GM19043 (cell line): Measurements from ENCODE around the gene PPP2R5E.

Experiments
- ATAC-seq: cut with Tn5 transposase; IDR thresholded peaks from one replicate; pipeline ENCODE4 v1.9.1; 2021; ENCODE audit warnings: low read depth; ENCODE audit not compliant: unreplicated experiment

The PPP2R5E gene

DNA sequence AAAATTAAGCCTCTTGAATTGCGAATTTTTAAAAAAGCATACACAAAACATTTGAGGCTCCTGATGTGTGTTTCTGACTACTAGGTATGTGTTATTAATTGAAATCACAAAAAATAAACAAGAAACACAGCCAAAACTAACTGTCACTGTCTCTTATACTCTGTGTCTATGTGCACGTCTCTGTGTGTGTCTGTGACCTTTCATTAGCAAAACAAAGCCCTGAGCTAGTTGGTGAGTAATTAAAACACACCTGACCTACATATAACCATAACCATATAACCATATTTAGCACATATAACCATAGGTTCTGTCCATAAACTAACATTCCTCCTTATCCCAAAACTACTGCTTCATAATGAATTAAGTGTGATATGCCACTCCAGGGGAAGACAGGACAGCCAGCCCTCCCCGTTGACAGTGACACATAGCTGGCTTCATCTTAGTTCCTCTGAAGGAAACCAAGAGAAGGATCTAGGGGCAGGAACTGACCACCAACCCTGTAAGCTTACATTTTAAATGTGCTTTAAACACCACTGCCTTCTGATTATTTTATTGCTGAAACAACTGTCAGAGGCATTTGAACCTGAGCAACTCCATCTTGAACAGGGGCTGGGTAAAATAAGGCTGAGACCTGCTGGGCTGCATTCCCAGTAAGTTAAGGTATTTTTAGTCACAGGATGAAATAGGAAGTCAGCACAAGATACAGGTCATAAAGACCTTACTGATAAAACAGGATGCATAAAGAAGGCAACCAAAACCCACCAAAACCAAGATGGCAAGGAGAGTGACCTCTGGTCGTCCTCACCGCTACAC lies 106.7 kb downstream of the PPP2R5E start:
- no peak for ATAC-seq

DNA sequence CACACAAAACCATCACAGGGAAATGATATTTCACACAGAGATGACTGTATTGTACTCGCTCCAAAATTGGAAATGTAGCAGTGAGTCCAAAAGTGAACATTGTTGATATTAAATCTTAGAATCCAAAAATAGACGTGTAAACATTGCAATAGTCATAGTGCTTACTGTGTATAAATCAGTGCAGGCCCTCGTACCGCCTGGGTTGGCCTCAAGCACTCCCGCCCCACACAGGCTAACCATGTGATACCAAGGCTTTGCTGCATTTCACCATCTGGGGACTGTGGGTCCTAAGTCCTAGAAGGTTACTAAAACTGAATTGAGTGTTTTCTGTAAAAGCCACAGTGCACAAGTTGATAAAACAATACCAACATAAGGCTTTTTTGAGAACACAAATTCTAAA lies 107.3 kb downstream of the PPP2R5E start:
- no peak for ATAC-seq

DNA sequence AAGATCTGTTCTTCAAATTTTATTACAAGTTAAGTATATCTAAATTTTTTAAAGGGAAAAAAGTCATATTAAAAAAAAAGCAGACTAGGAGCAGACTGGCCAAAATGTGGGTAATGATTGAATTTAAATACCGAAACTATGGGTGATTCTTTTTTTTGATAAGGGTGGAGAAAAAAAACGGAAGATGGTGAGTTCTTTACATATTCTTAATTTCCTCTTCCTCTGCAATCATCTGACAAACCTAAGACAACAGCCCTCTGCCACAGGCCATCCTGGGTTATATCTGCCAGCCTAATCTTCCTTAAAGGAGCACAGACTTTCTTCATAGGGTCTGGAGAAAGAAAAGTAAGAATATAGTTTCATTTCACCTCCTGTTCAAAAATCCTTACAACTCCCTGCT lies 108.0 kb downstream of the PPP2R5E start:
- ATAC-seq = no peak

- no peak for ATAC-seq
These were observed 110.2 kb downstream of the PPP2R5E start for GRCh38 chr14:63432888-63433552.

GRCh38 chr14:63432228-63432627 lies 110.9 kb downstream of the PPP2R5E start:
- no peak for ATAC-seq

DNA sequence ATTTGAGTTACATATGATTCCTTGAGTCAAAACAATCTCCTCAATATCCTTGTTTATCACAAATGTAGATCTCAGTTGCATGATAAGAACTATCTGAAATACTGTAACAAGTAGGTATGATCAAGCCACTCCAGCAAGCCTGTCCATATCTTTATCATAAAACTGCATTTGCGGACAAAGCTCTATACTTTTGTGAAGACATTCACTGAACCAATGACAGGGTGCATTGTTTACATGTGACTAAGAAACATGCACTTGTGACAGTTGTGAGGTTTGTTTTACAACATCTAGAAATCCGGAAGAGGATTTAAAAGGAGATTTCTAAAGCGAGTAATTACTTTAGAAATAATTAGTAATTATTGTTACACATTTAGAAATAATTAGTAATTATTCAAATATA lies 111.7 kb downstream of the PPP2R5E start:
- no peak for ATAC-seq

DNA sequence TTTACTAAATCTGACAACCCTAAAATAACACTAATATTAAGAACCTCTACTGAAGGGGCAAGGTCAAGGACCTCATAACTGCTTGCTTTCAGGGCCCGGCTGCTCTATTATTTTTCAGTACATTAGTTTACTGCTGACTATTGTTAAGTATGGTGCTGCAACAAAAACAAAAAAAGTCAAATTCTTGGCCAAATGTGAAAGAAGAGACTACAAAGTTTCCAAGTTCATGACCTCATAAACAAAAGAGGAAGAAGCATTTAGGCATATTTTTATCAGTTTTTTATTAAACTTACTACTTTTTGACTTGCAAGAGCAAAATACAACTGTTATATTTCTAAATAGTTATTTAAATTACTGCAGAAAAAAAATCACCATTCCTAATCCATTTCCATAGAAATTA lies 114.7 kb downstream of the PPP2R5E start:
- no peak for ATAC-seq

DNA sequence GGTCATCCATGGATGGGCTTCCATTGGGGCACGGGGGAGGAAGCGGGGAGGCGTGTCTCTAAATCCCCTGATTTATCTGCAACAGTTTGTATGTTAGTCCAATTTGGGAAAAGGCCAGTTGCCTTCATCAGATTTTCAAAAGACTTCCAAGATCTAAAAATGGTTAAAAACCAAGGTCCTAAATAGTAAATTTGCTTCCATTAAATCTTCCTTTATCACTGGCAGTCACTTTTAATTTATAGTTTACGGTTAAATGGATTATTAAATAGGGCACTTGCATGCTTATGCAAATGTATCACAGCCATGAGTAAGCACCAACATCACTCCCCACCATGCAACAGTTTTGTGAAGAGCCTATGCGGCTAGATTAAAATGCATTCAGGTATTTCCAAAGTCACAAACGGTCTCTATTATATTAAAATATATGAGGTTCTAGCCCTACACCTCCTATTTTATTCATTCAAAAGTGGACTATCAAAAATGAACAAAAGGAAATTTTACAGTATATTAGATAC lies 116.3 kb downstream of the PPP2R5E start:
- ATAC-seq = no peak

GRCh38 chr14:63423889-63424288 lies 119.3 kb downstream of the PPP2R5E start:
- ATAC-seq = no peak

DNA sequence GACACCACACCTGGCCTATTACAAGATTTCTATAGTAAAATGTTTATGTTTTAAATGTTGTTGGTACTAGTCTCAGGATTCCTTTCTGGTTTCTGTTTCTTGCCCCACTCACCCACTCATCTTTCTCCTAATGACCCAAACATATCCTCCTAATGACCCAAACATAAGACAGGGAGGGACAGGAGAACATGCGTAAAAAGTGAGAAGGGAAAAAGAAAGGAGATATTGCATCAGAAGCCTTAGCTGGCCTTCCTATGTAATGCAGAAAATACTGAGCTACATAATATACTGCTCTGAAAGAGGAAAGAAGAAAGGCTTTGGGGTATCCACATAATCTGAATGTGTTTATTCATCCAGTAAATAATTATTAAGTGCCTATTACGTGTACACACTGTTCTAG lies 119.8 kb downstream of the PPP2R5E start:
- ATAC-seq = no peak

- no peak for ATAC-seq
These were observed 121.3 kb downstream of the PPP2R5E start for GRCh38 chr14:63421919-63422318.

DNA sequence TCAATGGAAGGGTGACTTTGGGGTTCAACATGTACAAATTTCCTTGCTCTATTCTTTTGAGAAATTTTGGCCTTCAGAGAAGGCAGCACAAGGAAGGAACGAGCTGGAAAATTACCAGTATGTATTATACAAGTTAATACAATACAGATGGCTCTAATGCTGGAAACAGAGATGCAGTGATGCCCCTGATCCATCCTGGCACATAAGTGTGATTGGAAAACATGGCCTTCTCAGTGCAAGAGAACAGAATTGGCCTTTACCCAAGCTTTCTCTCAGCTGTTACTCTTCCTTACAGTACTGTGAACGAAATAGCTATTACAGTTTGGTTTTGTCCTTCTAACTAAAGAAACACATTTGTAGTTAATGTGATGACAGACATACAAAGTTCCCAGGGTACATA lies 122.0 kb downstream of the PPP2R5E start:
- ATAC-seq = no peak

DNA sequence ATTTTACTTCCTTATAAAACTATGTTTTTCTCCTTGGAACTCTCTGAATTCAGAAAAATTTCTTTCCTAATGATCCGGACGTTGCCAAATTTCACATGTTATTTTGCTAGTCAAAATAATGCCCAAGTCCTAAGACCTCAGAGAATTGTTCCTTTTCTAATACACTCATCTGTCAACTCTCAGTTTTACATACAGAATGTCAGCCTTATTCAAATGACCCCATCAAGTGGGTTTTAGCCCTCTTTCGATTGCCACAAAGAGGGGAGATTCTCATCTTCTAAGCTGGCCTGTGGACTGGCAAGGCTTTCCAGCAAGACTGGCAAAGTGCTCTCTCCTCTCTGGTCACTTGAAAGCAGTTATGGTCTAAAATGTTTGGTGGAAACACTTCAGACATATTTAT lies 125.2 kb downstream of the PPP2R5E start:
- no peak for ATAC-seq

DNA sequence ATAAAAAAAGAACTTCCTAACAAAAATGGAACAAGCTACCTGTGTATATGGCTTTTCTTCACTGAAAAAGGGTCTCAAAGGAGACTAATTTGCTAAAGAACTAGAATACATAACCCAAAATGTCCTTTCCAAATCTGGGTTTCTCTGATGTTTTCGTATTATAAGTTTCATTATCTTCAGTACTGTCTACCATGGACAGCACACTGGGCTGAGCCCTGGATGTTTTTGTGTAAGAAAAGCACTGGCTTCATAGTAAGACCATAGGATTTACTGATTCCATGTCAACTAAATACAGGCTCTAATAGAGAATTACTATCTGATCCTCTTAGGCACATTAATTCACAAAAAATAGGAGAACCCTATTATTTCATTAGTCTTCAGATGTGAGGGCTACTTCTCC lies 130.2 kb downstream of the PPP2R5E start:
- no peak for ATAC-seq

GRCh38 chr14:63406333-63406732 lies 136.8 kb downstream of the PPP2R5E start:
- ATAC-seq = no peak

GRCh38 chr14:63405715-63406114 lies 137.5 kb downstream of the PPP2R5E start:
- no peak for ATAC-seq

DNA sequence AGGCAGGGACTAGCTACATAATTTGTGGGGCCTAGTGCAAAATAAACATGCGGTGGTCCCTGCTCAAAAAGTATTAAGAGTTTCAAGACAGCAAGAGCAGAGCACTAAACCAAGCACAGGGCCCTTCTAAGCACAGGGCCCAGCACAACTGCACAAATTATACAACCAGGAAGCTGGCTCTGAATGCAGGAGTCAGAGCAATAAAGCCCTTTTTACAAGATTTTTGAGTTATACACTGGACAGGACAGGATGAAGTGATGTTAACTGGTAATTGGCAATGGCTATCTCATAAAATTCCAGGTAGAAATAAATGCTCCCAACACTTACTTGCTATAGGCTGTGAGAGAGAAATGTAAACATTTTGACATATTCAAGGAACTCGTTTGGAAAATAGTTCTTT lies 138.3 kb downstream of the PPP2R5E start:
- no peak for ATAC-seq

DNA sequence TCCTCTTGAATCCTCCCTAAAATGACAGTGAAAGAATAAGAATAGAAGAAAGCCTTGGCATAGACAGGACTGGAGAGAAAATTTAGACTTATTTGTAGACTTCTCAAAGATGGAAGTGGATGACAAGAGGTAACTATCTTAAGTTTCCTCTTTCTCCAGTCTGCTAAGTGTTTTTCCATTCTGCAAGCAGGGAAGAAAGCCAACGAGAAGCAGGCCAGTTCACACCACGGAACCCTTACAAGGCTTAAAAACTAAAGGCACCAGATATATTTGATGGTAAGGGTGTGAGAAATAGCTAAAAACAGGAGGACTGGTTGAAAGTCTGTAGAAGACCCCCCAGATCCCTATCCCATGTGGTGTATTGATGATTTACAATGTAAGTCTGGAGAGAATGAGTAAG lies 141.5 kb downstream of the PPP2R5E start:
- no peak for ATAC-seq

GRCh38 chr14:63398952-63399351 lies 144.2 kb downstream of the PPP2R5E start:
- ATAC-seq = no peak

DNA sequence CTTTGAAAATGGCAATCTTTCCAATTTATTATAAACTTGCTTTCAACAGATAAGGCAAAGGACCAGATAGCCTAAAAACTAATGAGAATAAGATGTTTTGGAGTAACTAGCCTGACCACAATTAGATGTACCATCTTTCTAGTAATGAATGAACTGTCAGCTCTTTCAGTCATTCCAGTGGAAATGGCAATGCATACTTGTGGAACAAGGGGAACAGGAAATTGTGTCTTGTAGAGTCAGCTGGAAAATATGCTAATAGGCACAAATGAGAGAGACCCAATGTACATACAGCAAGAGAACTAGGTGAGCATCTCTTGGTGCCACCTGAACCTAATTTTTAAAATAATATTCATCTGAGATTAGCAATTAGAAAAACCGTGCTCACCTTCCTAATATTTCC lies 148.3 kb downstream of the PPP2R5E start:
- ATAC-seq = no peak

DNA sequence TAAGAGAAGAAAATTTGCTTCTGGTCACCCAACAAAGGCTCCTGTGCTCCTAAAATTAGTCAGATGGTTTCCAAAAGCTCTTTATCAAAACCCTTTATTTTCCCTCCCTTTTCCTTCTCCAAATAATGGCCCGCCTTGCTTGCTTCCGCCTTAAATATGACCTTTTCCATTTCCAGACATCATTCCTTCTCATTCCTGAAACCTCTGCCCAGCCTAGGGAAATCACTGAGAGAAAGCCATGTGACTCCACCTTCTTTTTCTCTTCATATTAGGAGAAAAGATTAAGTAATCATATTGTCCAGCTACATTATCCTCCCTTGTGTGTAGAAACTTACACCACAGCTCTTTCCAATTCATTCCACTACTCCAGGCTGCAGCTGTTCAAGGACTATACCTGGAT lies 148.7 kb downstream of the PPP2R5E start:
- no peak for ATAC-seq

GRCh38 chr14:63393012-63393411 lies 150.2 kb downstream of the PPP2R5E start:
- ATAC-seq = no peak
